ENCODE measurements around the gene BCAS3.

Gene BCAS3

GRCh38 chr17:60743799-60744198 is 66.1 kb downstream of the BCAS3 start:
- no peak for TF ChIP-seq CTCF (IDR thresholded peaks at IDR 0.05; ENCODE audit: extremely low read depth, missing control alignments)
- no peak for DNase-seq (ENCODE audit: low spot score)

GRCh38 chr17:60744355-60744966 is 66.8 kb downstream of the BCAS3 start:
- no peak for DNase-seq (ENCODE audit: low spot score)
- TF ChIP-seq CTCF (IDR thresholded peaks at IDR 0.05; ENCODE audit: extremely low read depth, missing control alignments): no peak

GRCh38 chr17:60745544-60745943 is 67.9 kb downstream of the BCAS3 start:
- no peak for TF ChIP-seq CTCF (IDR thresholded peaks at IDR 0.05; ENCODE audit: extremely low read depth, missing control alignments)
- DNase-seq (ENCODE audit: low spot score): no peak

GRCh38 chr17:60747069-60747808 is 69.6 kb downstream of the BCAS3 start:
- no peak for DNase-seq (ENCODE audit: low spot score)
- TF ChIP-seq CTCF (IDR thresholded peaks at IDR 0.05; ENCODE audit: extremely low read depth, missing control alignments): no peak

GRCh38 chr17:60748204-60748603 is 70.6 kb downstream of the BCAS3 start:
- no peak for TF ChIP-seq CTCF (IDR thresholded peaks at IDR 0.05; ENCODE audit: extremely low read depth, missing control alignments)
- DNase-seq (ENCODE audit: low spot score): no peak

- no peak for DNase-seq (ENCODE audit: low spot score)
- no peak for TF ChIP-seq CTCF (IDR thresholded peaks at IDR 0.05; ENCODE audit: extremely low read depth, missing control alignments)
Observed at GRCh38 chr17:60749050-60749449, 71.4 kb downstream of the BCAS3 start.

GRCh38 chr17:60749708-60750107 is 72.1 kb downstream of the BCAS3 start:
- DNase-seq (ENCODE audit: low spot score): no peak
- no peak for TF ChIP-seq CTCF (IDR thresholded peaks at IDR 0.05; ENCODE audit: extremely low read depth, missing control alignments)

Data from GM20000 (cell line).